Measurements from ENCODE around the gene BCAS4.
"Not testable (repeated sequence)": the region's sequence is repeated elsewhere in the genome, so short reads cannot be mapped to it uniquely, and the experiment has no call there.

BCAS4 gene

DNA sequence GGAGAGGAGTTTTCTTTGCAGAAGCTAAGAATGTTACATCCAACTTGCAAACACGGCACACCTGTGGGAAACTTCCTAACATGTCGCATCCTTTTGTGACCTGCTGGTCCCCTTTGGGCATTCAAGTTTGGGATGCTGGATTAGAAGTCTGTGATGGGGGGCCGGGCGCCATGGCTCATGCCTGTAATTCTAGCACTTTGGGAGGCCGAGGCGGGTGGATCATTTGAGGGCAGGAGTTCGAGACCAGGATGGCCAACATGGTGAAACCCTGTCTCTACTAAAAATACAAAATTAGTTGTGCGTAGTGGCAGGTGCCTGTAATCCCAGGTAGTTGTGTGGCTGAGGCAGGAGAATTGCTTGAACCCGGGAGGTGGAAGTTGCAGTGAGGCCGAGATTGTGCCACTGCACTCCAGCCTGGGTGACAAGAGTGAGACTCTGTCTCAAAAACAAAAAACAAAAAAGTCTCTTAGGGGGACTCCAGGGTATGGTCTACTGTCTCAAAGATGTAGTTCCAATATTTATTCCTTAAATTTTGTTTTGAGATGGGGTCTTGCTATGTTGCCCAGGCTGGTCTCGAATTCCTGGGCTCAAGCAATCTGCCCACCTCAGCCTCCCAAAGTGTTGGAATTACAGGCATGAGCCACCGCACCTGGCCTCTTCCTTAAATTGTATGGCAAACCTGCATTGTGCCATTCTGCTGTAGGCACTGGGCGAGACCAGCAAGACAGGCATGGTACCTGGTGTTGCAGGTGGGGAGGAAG, 6.3 kb downstream of the BCAS4 start:
- not testable (repeated sequence) for DNase-seq

DNA sequence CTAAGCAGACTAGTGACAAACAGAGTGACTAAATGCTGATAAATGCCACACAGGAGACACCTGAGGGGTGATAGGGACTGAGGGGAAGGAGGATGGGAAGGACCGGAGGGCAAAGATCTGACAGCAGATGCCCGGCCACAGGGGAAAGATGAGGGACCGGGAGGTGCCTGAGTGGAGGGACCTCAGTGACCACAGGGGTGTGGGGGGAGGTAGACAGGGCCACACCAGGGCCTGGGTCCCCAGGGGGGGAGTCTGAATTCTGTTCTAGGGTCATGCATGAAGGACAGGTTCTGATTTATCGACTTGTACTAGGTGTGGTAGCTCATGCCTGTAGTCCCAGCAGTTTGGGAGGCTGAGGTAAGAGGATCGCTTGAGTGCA, 6.9 kb downstream of the BCAS4 start:
- DNase-seq = no peak

DNA sequence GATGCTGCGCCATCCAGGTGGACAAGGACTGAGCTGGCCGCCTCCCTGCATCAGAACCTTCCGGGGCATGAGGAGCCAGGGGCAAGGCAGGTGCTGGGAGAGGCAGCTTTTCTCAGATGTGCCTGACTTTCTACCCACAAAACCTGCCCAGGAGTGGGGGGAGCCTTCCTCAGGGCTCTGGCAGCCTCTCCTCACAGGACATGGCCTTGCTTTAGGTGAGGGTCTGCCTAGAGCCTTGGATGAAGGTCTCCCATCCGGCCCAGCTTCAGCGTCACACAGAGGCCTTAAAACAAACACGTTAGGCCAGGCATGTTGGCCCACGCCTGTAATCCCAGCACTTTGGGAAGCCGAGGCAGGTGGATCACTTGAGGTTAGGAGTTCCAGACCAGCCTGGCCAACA, 7.4 kb downstream of the BCAS4 start:
- DNase-seq = no peak

DNA sequence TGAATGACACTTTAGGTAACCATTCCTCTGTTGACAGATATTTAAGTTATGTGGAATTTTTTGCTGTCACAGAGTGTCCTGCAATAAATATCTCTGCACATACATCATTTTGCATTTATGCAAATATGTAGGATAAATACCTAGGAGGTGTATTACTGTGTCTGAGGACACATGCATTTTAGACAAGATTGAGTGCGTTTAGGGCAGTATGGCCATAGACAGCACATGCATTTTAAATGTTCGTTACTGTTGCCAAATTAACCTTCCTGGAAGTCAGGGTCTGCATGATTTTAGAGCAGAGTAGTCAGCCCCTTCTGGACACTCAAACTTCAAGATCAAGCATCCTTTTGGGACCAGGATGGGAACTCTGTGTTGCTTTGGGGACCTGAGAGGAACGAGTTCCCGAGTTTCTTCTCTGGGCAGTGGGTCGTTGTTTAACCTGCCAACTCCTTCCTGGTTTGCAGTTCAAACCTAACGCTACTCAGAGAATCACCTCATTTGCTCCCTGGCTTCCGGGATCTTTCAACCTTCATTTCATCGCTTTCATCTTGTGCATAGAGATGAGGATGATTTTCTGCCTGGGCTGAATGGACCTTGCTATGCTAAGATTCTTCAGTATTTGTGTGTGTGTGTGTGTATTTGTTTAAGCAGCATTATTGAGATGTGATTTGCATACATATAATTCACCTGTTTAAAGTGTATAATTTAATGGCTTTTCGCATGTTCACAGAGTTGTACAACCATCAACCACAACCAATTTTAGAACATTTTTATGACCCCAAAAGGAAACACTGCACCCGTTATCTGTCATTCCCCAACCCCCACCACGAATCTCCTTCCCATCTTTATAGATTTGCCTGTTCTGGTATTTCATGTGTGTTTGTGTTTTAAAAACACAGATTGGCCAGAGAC, 9.8 kb downstream of the BCAS4 start:
- DNase-seq = no peak

DNA sequence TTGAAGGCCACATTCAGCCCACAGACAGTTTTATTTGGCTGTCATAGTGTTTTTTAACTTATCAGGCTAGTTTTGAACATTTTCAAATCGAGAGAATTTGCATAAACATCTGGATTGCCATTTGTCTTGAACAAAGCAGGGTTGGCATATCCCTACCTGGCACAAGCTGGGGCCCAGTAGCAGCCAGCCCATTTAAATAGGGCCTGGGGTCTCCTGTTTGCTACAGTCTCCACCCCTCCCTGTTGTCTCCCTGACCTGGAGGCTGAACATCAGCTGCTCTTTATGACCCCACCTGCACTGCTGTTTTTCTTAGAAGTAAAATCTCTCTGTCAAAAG, 10.5 kb downstream of the BCAS4 start:
- no peak for DNase-seq

DNA sequence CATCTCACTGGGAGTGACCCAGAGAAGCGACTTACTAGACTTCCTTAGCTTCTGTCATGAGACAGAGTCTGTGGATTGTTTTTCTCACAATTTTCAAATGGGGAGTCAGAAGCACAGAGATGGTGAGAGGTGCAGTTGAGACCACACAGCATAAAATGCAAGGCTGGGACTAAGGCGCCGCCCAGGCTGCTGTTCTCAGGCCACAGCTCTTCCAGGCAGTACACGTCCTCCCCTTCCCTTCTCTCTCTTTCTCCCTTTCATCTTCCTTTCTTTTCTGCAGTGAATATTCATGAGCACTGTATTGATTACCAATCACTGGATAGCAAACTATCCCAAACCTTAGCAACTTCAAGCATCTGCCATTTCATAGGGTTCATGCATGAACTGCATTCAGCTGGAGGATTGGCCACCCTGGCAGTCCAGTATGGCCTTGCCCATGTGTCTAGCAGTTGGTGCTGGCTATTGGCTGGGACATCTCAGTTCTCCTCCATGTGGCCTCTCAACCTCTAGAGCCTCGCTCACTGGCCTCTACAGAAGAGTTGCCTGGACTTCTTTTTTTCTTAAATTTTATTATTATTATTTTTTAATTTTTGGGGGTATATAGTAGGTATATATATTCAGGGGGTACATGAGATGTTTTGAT, 11.4 kb downstream of the BCAS4 start:
- no peak for DNase-seq

DNA sequence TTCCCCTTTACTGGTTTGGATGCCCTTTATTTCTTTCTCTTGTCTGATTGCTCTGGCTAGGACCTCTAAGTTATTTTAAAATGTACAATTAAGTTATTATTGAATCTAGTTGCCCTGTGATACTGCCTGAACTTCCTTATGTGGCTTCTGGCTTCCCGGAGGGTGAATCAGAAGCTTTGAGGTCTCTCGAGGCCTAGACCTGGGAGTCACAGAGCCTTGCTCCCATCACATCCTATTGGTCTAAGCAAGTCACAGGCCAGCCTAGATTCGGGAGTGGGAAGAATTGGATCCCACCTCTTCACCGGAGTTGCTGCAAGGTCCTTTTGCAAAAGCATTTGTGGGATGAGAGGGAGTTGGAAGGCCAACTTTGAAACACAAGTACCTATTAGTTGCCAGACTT, 15.2 kb downstream of the BCAS4 start:
- DNase-seq = no peak

DNA sequence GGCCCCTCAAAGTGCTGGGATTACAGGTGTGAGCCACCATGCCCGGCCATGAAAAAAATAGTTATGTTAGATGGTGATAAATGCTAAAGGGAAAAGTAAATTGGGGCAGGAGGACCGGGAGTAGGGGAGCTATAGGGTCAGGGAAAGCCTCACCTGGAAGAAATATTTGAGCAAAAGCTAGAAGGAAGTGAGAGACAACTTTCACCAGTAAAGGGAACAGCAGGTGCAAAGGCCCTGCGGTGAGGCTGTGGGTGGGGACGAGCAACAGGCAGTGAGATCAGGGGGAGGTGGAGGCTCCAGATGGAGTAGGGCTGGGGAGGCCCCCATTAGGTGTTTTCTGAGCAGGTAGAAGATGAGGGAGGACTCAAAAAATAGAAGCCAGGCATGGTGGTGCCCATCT, 16.0 kb downstream of the BCAS4 start:
- DNase-seq = no peak

DNA sequence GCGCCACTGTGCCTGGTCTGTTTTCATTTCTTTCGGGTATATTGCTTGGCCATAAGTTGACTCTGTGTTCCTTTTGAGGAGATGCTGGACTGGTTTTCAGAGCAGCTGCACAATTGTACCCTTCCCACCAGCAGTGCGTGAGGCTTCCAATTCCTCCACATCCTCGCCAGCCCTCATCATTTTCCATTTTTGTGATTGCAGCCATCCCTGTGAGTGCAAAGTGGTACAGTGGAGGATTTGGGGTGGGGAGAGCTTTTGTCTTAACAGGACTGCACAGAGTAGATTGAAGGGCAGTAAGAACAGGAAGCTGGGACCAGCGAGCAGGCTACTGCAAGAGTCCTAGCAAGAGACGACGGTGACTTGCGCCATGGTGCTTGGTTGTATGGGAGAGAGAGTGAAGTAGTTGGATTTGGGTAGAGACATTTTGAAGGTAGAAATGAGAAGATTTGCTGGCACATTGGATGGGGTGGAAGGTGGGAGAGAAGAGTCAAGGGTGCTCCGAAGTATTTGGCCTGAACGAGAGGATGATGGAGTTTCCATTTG, 18.3 kb downstream of the BCAS4 start:
- no peak for DNase-seq

DNA sequence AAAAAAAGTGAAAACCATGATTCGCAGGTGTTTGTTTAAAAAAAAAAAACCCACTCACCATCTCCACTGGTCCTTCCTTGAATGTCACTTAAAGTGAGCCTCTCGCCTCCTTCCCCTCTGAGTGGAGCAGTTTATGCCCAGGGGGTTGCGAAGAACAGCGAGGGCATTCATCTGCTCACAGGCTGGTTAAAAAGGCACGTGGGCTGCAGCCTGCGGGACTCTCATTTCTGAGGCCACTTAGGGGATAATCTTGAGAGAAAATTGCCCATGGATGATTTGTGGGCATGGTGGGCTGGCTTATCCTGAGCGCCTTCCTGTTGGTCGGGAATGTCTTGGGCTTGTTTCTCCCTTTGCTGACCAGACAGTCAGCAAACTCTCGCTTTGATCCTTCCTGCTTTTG, 18.9 kb downstream of the BCAS4 start:
- DNase-seq = no peak

DNA sequence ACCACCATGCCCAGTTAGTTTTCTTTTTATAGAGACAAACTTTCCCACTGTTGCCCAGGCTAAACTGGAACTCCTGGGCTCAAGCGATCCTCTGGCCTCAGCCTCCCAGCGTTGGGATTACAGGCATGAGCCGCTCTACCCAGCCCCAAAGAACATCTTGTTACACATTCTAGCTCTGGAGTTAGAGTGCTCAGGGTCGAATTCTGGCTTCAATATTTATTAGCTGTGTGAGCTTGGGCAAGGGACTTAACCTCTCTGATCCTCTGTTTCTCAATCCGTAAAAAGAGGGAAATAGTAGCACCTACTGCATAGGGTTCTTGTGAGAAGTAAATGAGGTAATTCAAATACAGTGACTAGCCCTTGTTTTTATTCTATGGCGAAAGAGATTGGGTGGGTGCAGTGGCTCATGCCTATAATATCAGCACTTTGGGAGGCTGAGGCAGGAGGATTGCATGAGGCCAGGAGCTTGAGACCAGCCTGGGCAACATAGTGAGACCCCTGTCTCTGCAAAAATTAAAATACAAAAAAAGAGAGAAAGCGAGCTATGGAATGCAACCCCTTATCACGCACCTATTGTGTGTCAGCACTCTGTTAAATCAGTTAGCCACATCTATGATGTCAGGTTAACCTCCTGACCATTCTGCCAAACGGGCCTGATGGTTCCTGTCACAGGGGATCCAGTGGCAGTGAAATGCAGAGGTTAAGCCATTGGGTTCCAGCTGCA, 19.7 kb downstream of the BCAS4 start:
- DNase-seq = no peak

DNA sequence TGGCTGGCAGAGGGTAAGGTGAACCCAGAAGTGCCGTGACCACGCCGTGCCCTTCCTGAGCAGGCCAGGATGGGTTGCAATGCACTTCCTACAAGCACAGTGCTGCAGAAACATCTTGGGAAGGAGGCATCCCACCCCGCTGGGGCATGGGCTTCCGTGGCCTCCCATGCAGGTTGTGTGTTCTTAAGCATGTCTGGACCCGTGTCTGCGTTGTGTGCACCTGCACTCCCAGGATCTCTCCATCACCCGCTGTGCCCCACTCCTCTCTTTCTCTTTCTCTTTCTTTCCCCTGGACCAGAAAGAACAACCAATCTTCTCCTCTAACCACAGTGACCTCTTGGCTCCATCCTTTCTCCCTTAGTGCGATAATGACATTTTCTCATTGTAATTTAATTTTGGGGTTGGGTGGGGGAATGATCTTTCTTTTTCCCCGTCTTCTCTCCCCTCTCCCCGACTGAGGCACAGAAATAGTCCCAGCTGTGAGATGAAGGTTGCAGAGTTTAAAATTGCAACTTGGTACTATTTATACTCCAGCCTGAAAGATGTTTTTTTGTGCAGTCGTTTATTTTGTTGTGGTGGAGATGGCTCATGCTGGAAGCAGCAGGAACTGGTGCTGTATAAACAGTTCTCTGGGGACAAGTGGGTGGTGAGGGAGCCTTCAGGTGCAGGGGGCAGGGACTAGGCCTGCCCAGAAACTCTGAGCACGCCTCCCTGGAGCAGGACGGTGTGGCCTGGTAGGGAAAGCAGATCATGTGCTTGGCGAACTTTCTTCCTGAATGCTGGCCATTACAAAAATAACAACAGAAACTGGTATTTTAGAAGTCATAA, 20.5 kb downstream of the BCAS4 start:
- no peak for DNase-seq

DNA sequence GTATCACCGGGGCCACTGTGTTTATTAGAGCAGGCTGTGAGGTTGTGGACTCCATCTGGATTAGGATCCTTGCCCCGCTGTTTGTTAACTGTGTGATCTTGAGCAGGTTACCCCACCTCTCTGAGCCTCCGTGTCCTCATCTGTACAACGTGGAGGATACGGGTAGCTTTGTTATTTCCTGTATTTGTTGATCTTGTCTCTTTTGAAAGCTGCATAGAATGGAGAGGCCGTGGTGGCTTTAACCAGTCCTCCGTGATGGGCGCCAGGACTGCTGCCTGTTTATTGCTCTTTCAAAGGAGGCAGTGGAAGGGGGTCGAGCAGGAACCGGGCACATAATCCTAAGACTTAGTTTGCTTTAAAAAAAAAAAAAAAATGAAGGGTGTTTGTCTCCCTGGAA, 22.9 kb downstream of the BCAS4 start:
- no peak for DNase-seq

DNA sequence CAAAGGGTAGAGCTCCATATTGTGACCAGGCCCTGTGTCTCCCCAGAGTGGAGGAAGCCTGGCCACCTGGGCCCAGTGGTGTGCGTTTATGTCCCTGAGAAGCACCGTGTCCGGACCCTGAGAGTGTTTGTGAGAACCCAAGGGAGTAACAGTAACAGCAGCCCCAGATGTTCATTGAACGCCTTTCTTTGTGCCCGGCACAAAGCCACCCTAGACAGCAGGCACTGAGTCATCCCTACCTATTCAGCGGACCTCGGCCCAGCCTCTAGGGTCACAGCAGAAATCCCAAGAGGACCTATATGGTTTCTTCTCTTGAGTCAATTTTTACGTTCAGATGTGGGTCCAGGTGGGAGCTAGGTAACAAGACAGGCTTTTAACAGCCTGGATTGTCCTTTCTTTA, 24.5 kb downstream of the BCAS4 start:
- DNase-seq = no peak

DNA sequence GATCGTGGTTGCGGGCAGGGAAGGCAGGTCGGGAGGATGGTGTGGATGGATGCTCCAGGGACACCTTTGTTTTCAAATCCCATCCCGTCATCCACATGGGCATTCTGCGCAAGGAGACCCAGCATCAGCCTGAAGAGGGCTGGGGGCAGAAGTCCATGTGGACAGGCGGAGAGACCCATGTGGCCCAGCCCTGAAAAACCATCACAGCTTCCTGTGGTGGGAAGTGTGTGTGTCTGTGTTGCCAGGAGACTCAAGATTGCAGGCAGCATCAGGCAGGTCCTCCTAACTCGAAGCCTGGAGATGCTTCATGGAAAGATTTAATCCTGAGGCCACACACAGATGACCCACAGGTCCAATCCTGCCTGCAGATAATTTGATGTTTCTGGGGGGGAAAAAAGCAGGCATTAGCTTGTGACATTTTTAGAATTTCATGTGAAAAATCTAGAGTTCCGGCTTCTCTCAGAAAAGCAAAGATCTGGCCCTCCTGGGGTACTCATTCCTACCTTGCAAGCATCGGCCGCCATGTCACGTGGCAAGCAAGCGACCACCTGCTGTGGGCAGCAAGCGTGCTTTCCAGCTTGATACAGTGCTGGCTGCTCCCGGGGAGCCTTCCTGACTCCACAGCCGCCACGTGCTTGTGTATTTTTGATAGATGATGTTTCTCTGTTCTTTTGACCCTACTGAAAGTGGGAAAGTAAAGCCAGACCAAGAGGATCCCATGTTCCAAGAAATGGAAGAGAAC, 25.8 kb downstream of the BCAS4 start:
- DNase-seq = no peak

DNA sequence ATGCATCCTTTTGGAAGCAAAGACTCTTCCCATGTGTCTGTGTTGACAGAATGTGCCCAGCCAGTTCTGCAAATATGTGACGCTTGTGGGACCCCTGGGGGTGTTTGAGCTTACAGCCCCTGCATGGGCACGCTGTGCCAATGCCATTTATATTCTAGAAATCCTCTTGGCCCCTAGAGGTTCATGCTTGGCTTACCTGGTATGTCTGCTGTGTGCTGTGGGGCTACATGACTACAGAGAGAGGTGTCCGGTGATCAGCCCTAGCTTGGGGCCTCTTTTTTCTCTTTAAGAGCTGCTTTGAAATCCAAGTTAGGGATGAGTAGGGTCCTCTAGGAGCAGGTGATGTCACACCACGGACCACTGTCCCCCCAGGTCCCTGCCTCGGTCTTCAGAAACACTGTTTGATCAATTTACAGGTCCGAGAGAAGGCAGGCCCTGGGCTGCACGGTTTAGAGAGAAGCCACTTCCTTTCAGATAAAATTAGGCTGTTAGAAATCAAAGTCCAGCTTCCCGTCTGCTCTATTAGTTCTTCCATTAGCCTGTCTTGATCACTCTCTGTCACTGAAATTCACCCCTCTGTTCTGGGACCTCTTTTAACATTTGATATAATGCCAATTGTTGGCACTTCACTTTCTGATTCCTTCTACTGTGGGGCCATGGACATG, 26.5 kb downstream of the BCAS4 start:
- DNase-seq = no peak

DNA sequence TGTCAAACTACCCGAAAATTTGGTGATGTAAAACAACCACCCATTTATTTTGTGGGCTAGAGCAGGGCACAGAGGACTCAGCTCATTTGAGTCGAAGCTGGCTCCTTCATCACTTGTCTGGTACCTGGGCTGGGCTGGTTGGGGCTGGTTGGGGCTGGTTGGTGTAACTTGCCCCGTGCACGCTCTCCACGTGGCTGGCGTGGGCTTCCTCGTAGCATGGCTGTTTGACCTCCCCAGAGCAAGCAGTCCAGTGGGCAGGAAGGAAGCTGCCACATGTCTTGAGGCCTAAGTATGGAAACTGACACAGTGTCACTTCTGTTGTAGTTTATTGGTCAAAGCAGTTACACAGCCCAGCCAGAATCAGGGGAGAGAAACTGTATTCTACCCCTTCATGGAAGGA, 27.1 kb downstream of the BCAS4 start:
- DNase-seq = peak; percentile 31

DNA sequence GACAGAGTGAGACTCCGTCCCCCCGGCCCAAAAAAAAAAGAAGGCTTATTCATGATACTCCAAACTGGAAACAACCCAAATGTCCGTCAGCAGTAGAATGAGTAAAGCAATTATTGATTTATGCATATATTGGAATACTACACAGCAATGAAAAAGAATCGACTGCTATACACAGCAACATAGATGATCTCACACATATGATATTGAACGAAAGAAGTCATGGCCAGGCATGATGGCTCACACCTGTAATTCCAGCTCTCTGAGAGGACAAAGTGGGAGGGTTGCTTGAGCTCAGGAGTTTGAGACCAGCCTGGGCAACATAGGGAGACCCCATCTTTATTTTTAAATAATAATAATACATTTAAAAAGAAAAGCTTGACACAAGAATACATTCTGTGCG, 28.5 kb downstream of the BCAS4 start:
- no peak for DNase-seq

DNA sequence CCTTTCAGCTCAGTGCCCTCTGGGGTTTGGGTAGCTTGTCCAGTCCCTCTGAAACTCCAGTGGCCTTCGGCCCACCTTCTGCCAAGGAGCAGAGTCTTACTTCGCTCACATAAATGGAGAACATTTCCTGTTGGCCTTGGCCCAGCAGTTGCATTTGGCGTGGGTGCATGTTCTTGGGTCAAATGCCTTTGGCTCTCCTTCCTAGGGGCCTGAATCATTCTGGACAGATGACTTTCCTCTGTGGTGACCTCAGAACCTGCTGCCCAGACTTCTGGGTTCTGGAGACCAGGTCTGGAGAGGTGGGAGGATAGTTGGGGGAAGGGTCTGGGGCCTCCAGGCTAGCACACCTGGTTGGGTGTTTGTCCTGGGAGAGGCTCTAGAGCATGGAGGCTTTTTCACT, 29.3 kb downstream of the BCAS4 start:
- DNase-seq = no peak

DNA sequence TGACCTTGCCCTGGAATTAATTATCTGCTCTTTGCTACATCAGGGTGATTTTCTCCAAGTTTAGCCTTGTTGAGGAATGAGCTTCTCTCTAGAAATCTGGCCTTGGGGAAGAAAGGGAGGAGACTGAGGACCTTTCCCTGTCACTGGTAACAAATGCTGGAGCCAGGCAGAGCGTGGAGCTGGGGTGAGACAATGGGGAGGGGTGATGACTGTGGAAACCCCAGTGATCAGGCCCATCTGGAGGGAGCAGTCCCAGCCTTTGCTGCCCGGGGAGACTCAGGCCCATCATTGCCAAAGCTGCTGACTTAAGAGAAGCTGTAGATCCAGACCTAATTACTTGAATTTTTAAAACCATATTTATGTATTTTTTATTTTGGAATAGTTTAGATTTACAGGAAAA, 31.3 kb downstream of the BCAS4 start:
- no peak for DNase-seq
